ENCODE measurements around the gene EFNA4.

The EFNA4 gene

DNA sequence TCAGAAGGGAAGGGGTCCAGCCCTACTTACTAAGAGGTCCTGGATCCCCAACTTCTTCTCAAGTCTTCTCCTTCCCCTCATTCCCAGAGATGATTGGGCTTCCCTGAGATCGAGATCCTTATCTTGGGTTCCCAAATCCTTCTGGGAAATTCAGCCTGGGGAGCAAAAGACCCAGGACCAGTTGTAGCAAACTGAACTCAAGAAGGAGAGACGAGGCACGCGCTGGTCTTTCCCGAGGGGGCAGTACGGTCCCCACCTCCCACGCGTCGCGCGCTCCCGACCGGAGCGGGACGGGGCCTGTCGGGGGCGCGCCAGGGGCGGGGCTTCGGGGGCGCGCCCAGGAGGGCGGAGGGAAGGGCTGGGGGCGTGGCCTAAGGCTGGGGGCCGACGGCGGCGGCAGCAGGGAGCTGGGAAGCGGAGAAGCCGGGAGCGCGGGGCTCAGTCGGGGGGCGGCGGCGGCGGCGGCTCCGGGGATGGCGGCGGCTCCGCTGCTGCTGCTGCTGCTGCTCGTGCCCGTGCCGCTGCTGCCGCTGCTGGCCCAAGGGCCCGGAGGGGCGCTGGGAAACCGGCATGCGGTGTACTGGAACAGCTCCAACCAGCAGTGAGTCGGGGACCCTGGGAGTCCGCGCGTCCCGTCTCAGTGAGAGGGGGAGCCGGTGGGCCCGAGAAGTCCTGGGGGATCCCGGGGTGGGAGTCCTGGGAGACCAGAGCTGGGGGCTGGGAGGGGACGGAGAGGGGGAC is 15.1 kb downstream of the EFNA4 start, which contains the start of gene EFNA3:
Gene EFNA3, plus strand, starts transcription at position 369 of the 741 bp plus-strand sequence. Its CDS starts 105 bp downstream, at position 474.
- H3K27me3 ChIP-seq (ENCODE audit: control insufficient read depth, low read length), result peaks cover 55% of the 10 kb centered on the region

DNA sequence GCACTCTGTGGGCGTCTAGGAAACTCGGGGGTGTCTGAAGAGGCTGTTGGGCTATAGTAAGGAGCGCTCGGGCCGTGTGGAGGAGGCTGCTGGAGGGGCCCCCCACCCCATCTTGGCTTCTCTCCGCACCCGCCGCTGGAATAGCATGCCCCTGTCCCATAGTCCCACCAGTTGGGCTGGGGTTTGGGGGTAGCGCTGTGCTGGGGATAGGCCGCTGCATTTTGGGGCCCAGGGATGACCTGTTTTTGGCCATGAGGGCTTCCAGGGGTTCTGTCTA is 15.6 kb downstream of the EFNA4 start:
- no peaks in the 10 kb centered on the region for H3K9me3 ChIP-seq (ENCODE audit: control insufficient read depth, insufficient read depth, low read length)
- no peaks in the 10 kb centered on the region for H3K79me2 ChIP-seq (ENCODE audit: control insufficient read depth, low read length)
- H3K27ac ChIP-seq (ENCODE audit: low read depth, low read length), result no peak overlapping the region
- peaks cover 86% of the 10 kb centered on the region for H3K4me1 ChIP-seq (ENCODE audit: control insufficient read depth, low read length)
- H3F3A ChIP-seq (ENCODE audit: control insufficient read depth, insufficient read depth), result peaks cover 7% of the 10 kb centered on the region; the same call in 1 of the 2 replicates
- peak; percentile 69 for TF ChIP-seq EZH2phosphoT487 (IDR thresholded peaks at IDR 0.05; ENCODE audit: borderline replicate concordance, low read length)
- TF ChIP-seq, protein P1, sequence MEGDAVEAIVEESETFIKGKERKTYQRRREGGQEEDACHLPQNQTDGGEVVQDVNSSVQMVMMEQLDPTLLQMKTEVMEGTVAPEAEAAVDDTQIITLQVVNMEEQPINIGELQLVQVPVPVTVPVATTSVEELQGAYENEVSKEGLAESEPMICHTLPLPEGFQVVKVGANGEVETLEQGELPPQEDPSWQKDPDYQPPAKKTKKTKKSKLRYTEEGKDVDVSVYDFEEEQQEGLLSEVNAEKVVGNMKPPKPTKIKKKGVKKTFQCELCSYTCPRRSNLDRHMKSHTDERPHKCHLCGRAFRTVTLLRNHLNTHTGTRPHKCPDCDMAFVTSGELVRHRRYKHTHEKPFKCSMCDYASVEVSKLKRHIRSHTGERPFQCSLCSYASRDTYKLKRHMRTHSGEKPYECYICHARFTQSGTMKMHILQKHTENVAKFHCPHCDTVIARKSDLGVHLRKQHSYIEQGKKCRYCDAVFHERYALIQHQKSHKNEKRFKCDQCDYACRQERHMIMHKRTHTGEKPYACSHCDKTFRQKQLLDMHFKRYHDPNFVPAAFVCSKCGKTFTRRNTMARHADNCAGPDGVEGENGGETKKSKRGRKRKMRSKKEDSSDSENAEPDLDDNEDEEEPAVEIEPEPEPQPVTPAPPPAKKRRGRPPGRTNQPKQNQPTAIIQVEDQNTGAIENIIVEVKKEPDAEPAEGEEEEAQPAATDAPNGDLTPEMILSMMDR (IDR thresholded peaks at IDR 0.05; ENCODE audit: low read depth, low read length, poor library complexity, severe bottlenecking), result no peak
- H4K20me1 ChIP-seq (ENCODE audit: control insufficient read depth, insufficient read depth, low read depth, low read length), result no peaks in the 10 kb centered on the region
- H3K27me3 ChIP-seq (ENCODE audit: control insufficient read depth, low read length), result peaks cover 60% of the 10 kb centered on the region
- H3K4me2 ChIP-seq (ENCODE audit: low read length), result peak overlapping the region; percentile 76
- H3K36me3 ChIP-seq (ENCODE audit: control insufficient read depth, low read length), result no peaks in the 10 kb centered on the region
- peak overlapping the region; percentile 59 for H3K4me3 ChIP-seq (ENCODE audit: low read length)
- H3K9me2 ChIP-seq (replicated peaks; ENCODE audit: control insufficient read depth, low read length), result no peaks in the 10 kb centered on the region

More for the DNA sequence above, 15.1 kb downstream of the EFNA4 start, which contains the start of gene EFNA3:
- Histone ChIP-seq H4K20me1 (ENCODE audit: control insufficient read depth, insufficient read depth, low read depth, low read length) (no peaks in the 10 kb centered on the region), H3K36me3 (ENCODE audit: control insufficient read depth, low read length) (no peaks in the 10 kb centered on the region), H3K79me2 (ENCODE audit: control insufficient read depth, low read length) (no peaks in the 10 kb centered on the region), H3K9me3 (ENCODE audit: control insufficient read depth, insufficient read depth, low read length) (no peaks in the 10 kb centered on the region), H3K4me3 (ENCODE audit: low read length) (peak within 1 kb of the TSS; percentile 59), H3K4me2 (ENCODE audit: low read length) (peak within 1 kb of the TSS; percentile 76), H3K27ac (ENCODE audit: low read depth, low read length) (no peak within 1 kb of the TSS), H3K9me2 (replicated peaks; ENCODE audit: control insufficient read depth, low read length) (no peaks in the 10 kb centered on the region), H3K4me1 (ENCODE audit: control insufficient read depth, low read length) (peaks cover 85% of the 10 kb centered on the region), H3F3A (ENCODE audit: control insufficient read depth, insufficient read depth) (peaks cover 7% of the 10 kb centered on the region; the same call in 1 of the 2 replicates)
- TF ChIP-seq, protein P1 (IDR thresholded peaks at IDR 0.05; ENCODE audit: low read depth, low read length, poor library complexity, severe bottlenecking), result peak; percentile 14
- peak; percentile 71; the same call in 1 of the 2 replicates for TF ChIP-seq EZH2phosphoT487 (IDR thresholded peaks at IDR 0.05; ENCODE audit: borderline replicate concordance, low read length)

DNA sequence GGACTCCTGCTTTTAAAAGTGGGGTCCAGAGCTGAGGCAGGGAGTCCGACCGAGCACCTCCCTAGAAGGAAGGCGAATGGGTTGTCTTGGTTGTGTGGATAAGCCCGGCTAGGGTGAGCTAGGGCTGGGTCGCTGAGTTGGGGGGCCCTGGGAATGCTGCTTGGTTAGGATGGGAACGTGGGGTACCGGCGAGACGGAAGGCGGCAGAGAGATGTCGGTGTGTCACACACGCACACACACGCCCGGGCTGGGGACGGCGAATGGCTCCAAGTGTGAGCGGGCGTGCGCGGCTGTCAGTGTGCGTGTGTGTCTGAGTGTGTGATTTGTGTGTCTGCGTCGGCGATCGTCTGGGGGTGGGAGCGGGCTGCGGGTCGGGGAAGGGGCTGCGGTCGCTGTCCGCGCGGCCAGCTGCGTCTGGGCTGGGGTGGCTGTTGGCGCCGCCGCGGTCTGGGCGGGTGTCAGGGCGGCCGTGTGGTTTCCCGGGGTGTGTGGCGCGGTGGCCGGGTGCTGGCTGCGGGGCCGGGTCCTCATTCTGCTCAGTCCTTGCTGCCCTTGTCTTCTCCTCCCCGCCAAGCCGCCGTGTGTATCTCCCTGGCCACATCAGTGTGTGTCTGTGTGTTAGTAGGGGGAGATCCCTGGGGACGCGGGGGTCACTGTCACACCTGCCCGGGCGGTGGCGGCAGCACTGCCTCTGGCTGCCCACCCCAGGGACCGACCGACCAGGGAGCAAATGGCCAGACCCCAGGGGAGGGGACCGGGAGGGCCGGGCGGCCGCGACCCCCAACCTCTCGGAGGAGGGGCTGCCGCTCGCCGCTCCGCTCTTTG is 16.2 kb downstream of the EFNA4 start:
- Histone ChIP-seq H3K36me3 (ENCODE audit: control insufficient read depth, low read length) (no peaks in the 10 kb centered on the region), H3K27me3 (ENCODE audit: control insufficient read depth, low read length) (peaks cover 61% of the 10 kb centered on the region), H3K9me3 (ENCODE audit: control insufficient read depth, insufficient read depth, low read length) (no peaks in the 10 kb centered on the region), H3K4me2 (ENCODE audit: low read length) (peak overlapping the region; percentile 76), H3K79me2 (ENCODE audit: control insufficient read depth, low read length) (no peaks in the 10 kb centered on the region), H3K4me1 (ENCODE audit: control insufficient read depth, low read length) (peaks cover 85% of the 10 kb centered on the region), H3F3A (ENCODE audit: control insufficient read depth, insufficient read depth) (peaks cover 7% of the 10 kb centered on the region; the same call in 1 of the 2 replicates), H3K27ac (ENCODE audit: low read depth, low read length) (no peak overlapping the region), H3K4me3 (ENCODE audit: low read length) (peak overlapping the region; percentile 59), H3K9me2 (replicated peaks; ENCODE audit: control insufficient read depth, low read length) (no peaks in the 10 kb centered on the region), H4K20me1 (ENCODE audit: control insufficient read depth, insufficient read depth, low read depth, low read length) (no peaks in the 10 kb centered on the region)
- TF ChIP-seq, protein P1 (IDR thresholded peaks at IDR 0.05; ENCODE audit: low read depth, low read length, poor library complexity, severe bottlenecking), result no peak
- TF ChIP-seq EZH2phosphoT487 (IDR thresholded peaks at IDR 0.05; ENCODE audit: borderline replicate concordance, low read length), result no peak
